ENCODE measurements around the gene STIMATE. TPM values are rescaled to one million over a fixed set of nuclear protein-coding genes. Genes with fewer than 3 reads are reported as not detected.

The STIMATE gene
- total and polyA plus RNA-seq, 8 donors, result 4.9 to 121 (median 14.0) TPM

DNA sequence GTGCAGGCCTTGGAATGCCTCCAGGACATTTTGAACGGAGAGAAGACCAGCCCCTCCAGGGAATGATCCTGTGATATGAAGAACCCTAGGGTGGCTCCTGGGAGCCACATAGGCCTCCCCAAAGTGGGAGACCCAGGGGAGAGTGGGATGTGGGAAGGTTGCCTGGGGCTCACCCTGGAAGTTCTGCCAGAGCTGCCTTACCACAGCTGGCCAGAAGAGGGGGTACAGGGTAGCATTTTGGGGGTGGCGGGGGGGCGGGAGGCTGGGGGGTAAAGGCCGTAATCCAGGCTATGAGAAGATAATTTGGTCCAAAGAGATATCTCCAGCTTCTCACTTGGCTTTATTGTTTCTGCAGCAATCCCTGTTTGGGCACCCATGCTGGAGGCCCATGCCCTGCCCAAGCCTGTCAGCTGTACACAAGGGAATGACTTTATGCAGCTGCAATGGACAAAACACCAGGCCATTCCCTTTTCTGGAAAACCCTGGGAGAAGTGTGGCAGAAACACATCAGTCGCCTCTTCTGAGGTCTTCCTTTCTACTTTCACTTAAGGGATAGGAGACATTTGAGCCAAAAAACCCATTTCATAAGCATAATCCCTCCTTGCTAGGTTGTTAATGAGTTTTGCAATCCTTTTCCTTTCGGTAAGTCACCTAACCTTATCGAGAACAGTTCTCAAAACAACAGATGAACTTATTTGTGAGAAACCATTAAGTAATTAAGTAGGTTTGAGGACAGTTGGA is 51.5 kb downstream of the STIMATE start:
- Histone ChIP-seq H3K4me1 (peaks cover 27 to 48% (median 37%) of the 10 kb centered on the region in 4 donors), H3K36me3 (peaks cover 12 to 70% (median 65%) of the 10 kb centered on the region in 4 donors), H3K4me3 (no peak overlapping the region), H3K27me3 (no peaks in the 10 kb centered on the region), H3K27ac (peak overlapping the region; percentile 29 to 76 (median 74)), H3K9me3 (no peaks in the 10 kb centered on the region)
- intact Hi-C loops (cut with DNase I; ENCODE audit: low total_unique reads), result no loop called here
- WGBS, 5 donors, result 54 to 73% (median 59%) methylated on average over 7 of the region's 7 CpGs
- TF ChIP-seq, protein P1, sequence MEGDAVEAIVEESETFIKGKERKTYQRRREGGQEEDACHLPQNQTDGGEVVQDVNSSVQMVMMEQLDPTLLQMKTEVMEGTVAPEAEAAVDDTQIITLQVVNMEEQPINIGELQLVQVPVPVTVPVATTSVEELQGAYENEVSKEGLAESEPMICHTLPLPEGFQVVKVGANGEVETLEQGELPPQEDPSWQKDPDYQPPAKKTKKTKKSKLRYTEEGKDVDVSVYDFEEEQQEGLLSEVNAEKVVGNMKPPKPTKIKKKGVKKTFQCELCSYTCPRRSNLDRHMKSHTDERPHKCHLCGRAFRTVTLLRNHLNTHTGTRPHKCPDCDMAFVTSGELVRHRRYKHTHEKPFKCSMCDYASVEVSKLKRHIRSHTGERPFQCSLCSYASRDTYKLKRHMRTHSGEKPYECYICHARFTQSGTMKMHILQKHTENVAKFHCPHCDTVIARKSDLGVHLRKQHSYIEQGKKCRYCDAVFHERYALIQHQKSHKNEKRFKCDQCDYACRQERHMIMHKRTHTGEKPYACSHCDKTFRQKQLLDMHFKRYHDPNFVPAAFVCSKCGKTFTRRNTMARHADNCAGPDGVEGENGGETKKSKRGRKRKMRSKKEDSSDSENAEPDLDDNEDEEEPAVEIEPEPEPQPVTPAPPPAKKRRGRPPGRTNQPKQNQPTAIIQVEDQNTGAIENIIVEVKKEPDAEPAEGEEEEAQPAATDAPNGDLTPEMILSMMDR (IDR thresholded peaks at IDR 0.05), result peak in 4 of 7 experiments; percentile 28 to 57 (median 46)
- no peak for TF ChIP-seq EP300 (IDR thresholded peaks at IDR 0.05)
- DNase-seq, result no peak

DNA sequence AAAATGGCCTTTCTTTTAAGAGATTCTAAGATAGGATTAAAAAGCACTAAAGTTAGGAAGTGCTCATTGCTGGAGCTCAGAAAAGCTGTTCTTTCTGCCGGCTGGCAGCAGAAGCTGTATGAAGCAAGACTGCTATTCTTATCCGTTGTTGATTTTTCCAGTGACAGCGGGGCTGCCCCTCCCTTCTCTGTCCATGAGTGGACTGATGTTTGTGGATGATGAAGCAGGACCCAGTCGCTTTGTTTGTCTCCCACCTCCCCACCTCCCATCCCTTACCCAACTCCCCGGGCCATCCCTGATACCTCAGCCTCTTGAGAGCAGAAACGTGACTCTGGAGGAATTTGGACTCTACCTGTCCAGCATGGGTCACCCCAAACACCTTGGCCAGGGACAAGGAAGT is 52.2 kb downstream of the STIMATE start:
- H3K27ac ChIP-seq, result peak overlapping the region; percentile 29 to 76 (median 74)
- peaks cover 10 to 70% (median 65%) of the 10 kb centered on the region in 4 donors for H3K36me3 ChIP-seq
- WGBS, 5 donors, result 13 to 26% (median 14%) methylated on average over 6 of the region's 6 CpGs
- peaks cover 27 to 48% (median 37%) of the 10 kb centered on the region in 4 donors for H3K4me1 ChIP-seq
- no peak overlapping the region for H3K4me3 ChIP-seq
- H3K27me3 ChIP-seq, result no peaks in the 10 kb centered on the region
- peak in 2 of 3 donors; percentile 39 to 53 for TF ChIP-seq POLR2AphosphoS5 (IDR thresholded peaks at IDR 0.05)
- TF ChIP-seq EP300 (IDR thresholded peaks at IDR 0.05), result no peak
- TF ChIP-seq, protein P1 (IDR thresholded peaks at IDR 0.05), result no peak
- intact Hi-C loops (cut with DNase I; ENCODE audit: low total_unique reads), result no loop called here
- peak; percentile 68 to 73 for DNase-seq
- no peaks in the 10 kb centered on the region for H3K9me3 ChIP-seq

DNA sequence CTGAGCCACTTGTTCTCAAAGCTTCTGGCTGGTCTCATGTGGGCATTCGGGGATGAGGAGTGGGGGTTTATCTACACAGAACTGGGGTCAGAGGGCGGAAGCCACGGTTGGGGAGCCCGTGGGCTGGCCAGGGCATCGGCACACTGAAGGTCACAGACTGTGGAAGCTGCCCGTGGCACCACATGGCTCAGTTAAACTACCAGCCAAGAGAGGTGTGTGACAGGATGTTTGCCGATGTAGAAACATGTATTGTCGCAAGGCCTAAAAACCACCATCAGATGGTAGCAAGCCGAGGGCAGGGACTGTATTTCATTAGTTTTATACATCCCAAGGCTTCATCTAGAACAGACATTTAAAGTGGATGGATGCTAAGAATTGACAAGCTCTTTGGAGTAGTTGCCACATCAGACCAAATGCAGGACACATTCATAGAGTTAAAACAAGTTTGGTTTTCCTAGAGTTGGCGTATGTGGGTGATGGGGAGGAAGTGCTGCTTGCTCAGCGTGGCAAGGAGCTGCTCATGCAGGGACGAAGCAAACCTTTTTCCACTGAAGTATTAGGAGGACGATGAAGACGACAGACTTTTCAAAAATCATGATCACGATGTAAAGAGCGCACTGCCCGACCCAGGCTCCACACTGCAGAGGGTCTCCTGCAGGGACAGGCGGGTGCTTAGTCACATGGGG is 52.9 kb downstream of the STIMATE start:
- intact Hi-C loops (cut with DNase I; ENCODE audit: low total_unique reads), result no loop called here
- no peak for DNase-seq
- Histone ChIP-seq H3K27ac (peak overlapping the region in 4 of 5 donors; percentile 69 to 76 (median 74)), H3K4me1 (peaks cover 27 to 48% (median 37%) of the 10 kb centered on the region in 4 donors), H3K27me3 (no peaks in the 10 kb centered on the region), H3K4me3 (no peak overlapping the region), H3K36me3 (peaks cover 8 to 68% (median 65%) of the 10 kb centered on the region in 4 donors), H3K9me3 (no peaks in the 10 kb centered on the region)
- no peak for TF ChIP-seq EP300 (IDR thresholded peaks at IDR 0.05)
- TF ChIP-seq, protein P1 (IDR thresholded peaks at IDR 0.05), result no peak
- TF ChIP-seq POLR2AphosphoS5 (IDR thresholded peaks at IDR 0.05), result no peak
- TF ChIP-seq POLR2A (IDR thresholded peaks at IDR 0.05), result no peak
- 77 to 86% (median 82%) methylated on average over 18 of the region's 18 CpGs for WGBS, 5 donors

DNA sequence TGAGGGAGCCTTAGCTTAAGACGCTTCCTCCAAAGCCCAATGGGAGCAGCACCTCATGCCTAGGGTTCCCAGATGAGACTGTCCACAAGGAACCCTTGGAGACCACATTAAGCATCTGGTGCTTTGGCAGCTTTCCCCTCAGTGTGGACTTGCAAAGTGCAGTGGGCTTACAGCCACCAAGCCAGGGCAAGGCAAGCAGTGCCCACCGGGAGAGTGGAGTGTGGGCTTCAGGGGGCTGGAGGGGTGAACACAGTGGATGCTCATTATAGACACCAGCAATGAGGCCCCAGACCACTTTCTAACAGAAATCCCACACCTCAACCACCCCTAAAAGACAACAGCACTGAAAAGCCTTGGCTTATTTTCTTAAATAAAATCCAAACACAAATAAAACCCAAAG is 53.5 kb downstream of the STIMATE start:
- H3K36me3 ChIP-seq, result peaks cover 5 to 68% (median 65%) of the 10 kb centered on the region in 4 donors
- 33 to 95% (median 87%) methylated on average over 1 to 2 of the region's 2 CpGs for WGBS, 5 donors
- no peaks in the 10 kb centered on the region for H3K9me3 ChIP-seq
- H3K4me3 ChIP-seq, result no peak overlapping the region
- H3K27me3 ChIP-seq, result no peaks in the 10 kb centered on the region
- TF ChIP-seq, protein P1 (IDR thresholded peaks at IDR 0.05), result no peak
- no peak for TF ChIP-seq POLR2A (IDR thresholded peaks at IDR 0.05)
- no peak for TF ChIP-seq EP300 (IDR thresholded peaks at IDR 0.05)
- TF ChIP-seq POLR2AphosphoS5 (IDR thresholded peaks at IDR 0.05), result no peak
- peak overlapping the region in 4 of 5 donors; percentile 69 to 76 (median 74) for H3K27ac ChIP-seq
- intact Hi-C loops (cut with DNase I; ENCODE audit: low total_unique reads), result no loop called here
- peaks cover 27 to 53% (median 38%) of the 10 kb centered on the region in 4 donors for H3K4me1 ChIP-seq
- DNase-seq, result no peak

Measured in stomach (tissue), 9 donors.